A549 (cell line): ENCODE results near the gene MMP26. TPM values are rescaled to one million over a fixed set of nuclear protein-coding genes. Genes with fewer than 3 reads are reported as not detected.

ENCODE experiments used
- ATAC-seq, 2 experiments: fragments of 200-7000 bp in 1 of 2; fragments of >200 bp in 1 of 2; cut with Nextera tagmentation in 1 of 2; cut with Tn5 transposase in 1 of 2; 3 replicates each; pipeline versions ENCODE4 v1.8.0 to v1.9.1; 2018 to 2020; ENCODE audit warnings: mild to moderate bottlenecking in 1 of 2, moderate library complexity in 1 of 2
- CTCF ChIA-PET: fragments of 300-600 bp; sonication (Branson Sonifier 250); formaldehyde crosslinking; extraction: SDS; loops from one replicate; lab custom pipeline; 2021; ENCODE audit warnings: antibody characterized with exemption, inconsistent platforms; lab: Yijun Ruan, JAX
- POLR2A ChIA-PET: fragments of 350-600 bp; formaldehyde crosslinking; extraction: SDS; loops from one replicate; lab custom pipeline; 2021; ENCODE audit warnings: antibody characterized with exemption, inconsistent platforms; lab: Yijun Ruan, JAX
- DNase-seq, 2 experiments: peaks; one replicate each; pipeline versions ENCODE4 v3.0.0 to v3.0.0-alpha.2; 2011 to 2016; ENCODE audit warnings: low read depth in 1 of 2, low spot score in 1 of 2
- FAIRE-seq: peaks from 2 replicates; lab custom pipeline; 2011; peaks lifted over from hg19 to GRCh38; lab: Jason Lieb, UNC
- H3K27ac ChIP-seq, 2 experiments: fragments of >200 bp; sonication (Bioruptor Twin); formaldehyde crosslinking; 3 replicates each; pipeline ENCODE4 v1.5.1; 2016 to 2017
- H3K4me1 ChIP-seq: fragments of >200 bp; sonication (Bioruptor Twin); formaldehyde crosslinking; 3 replicates; pipeline ENCODE4 v1.6.1; 2016
- H3K4me2 ChIP-seq: fragments of >200 bp; sonication (Bioruptor Twin); formaldehyde crosslinking; 3 replicates; pipeline ENCODE4 v1.6.1; 2016
- H3K4me3 ChIP-seq: fragments of >200 bp; sonication (Bioruptor Twin); formaldehyde crosslinking; 3 replicates; pipeline ENCODE4 v1.5.1; 2016
- H3K9me3 ChIP-seq: fragments of >200 bp; sonication (Bioruptor Twin); formaldehyde crosslinking; 3 replicates; pipeline ENCODE4 v1.6.1; 2016
- ATOH8 ChIP-seq: fragments of 250-450 bp; sonication (Bioruptor Pico); IDR thresholded peaks from 2 replicates; pipeline ENCODE4 v1.5.0; 2020; ENCODE audit warnings: low read depth, mild to moderate bottlenecking, moderate library complexity
- CHD4 ChIP-seq: fragments of 200-600 bp; sonication (generic); IDR thresholded peaks from 2 replicates; pipeline ENCODE4 v1.6.1; 2016; ENCODE audit warnings: antibody characterized with exemption, mild to moderate bottlenecking, borderline replicate concordance
- EHF ChIP-seq: fragments of 250-450 bp; sonication (Bioruptor Pico); IDR thresholded peaks from 2 replicates; pipeline ENCODE4 v1.5.0; 2020; ENCODE audit warnings: mild to moderate bottlenecking
- EHMT2 ChIP-seq: fragments of 200-600 bp; sonication (generic); IDR thresholded peaks from 2 replicates; pipeline ENCODE4 v1.6.1; 2016; ENCODE audit warnings: antibody characterized with exemption, low read depth, mild to moderate bottlenecking, moderate library complexity
- ELK1 ChIP-seq: fragments of 150-350 bp; IDR thresholded peaks from 2 replicates; pipeline ENCODE4 v1.6.1; 2014; ENCODE audit warnings: low read depth, mild to moderate bottlenecking, low read length
- FOSL2 ChIP-seq, 2 experiments: fragments of 450-650 bp in 1 of 2; fragments of >200 bp in 1 of 2; sonication (Bioruptor Twin) in 1 of 2; formaldehyde crosslinking; IDR thresholded peaks; 2 replicates each; pipeline versions ENCODE4 v1.5.0 to v1.6.1; 2016 to 2020; ENCODE audit warnings: mild to moderate bottlenecking in 1 of 2, moderate library complexity in 1 of 2
- HMGXB4 ChIP-seq: fragments of 250-450 bp; sonication (Bioruptor Pico); IDR thresholded peaks from 2 replicates; pipeline ENCODE4 v1.5.0; 2021; ENCODE audit warnings: mild to moderate bottlenecking, moderate library complexity, borderline replicate concordance
- KDM1A ChIP-seq: fragments of 200-600 bp; sonication (generic); IDR thresholded peaks from 2 replicates; pipeline ENCODE4 v1.6.1; 2016; ENCODE audit warnings: low read depth, mild to moderate bottlenecking
- MAX ChIP-seq: IDR thresholded peaks from 2 replicates; pipeline ENCODE4 v1.6.1; 2012
- MYC ChIP-seq: IDR thresholded peaks from 2 replicates; pipeline ENCODE4 v1.6.1; 2012; ENCODE audit warnings: mild to moderate bottlenecking, inconsistent platforms, low read length, improper control_type of control experiment, borderline replicate concordance
- NPAS2 ChIP-seq: fragments of 250-450 bp; sonication (Bioruptor Pico); IDR thresholded peaks from 2 replicates; pipeline ENCODE4 v1.8.0; 2022; ENCODE audit warnings: mild to moderate bottlenecking, moderate library complexity, borderline replicate concordance
- POLR2AphosphoS2 ChIP-seq: conservative IDR thresholded peaks from 2 replicates; pipeline ENCODE4 v1.6.1; 2012; ENCODE audit warnings: low read length, improper control_type of control experiment, inconsistent platforms
- RCOR1 ChIP-seq: fragments of 150-350 bp; IDR thresholded peaks from 2 replicates; pipeline ENCODE4 v1.6.1; 2014; ENCODE audit warnings: antibody characterized with exemption, low read length, low read depth
- REST ChIP-seq: fragments of 200-600 bp; sonication (generic); IDR thresholded peaks from 2 replicates; pipeline ENCODE4 v1.6.1; 2016; ENCODE audit warnings: antibody characterized with exemption, mild to moderate bottlenecking, moderate library complexity
- RNF2 ChIP-seq: fragments of 200-600 bp; sonication (generic); IDR thresholded peaks from 2 replicates; pipeline ENCODE4 v1.6.1; 2016; ENCODE audit warnings: low read depth, mild to moderate bottlenecking, antibody characterized with exemption, moderate library complexity, borderline replicate concordance
- SREBF2 ChIP-seq: fragments of 450-650 bp; IDR thresholded peaks from 2 replicates; pipeline ENCODE4 v1.6.1; 2014; ENCODE audit warnings: mild to moderate bottlenecking, moderate library complexity
- TP53 ChIP-seq: fragments of 250-450 bp; sonication (Bioruptor Pico); IDR thresholded peaks from 2 replicates; pipeline ENCODE4 v1.5.0; 2021; ENCODE audit warnings: mild to moderate bottlenecking, moderate library complexity
- WGBS: methylation state at CpG from one replicate; pipeline ENCODE4 v1.1.6; 2017; ENCODE audit errors: missing lambda C conversion rate; 5-methylcytosine and 5-hydroxymethylcytosine counted together
- polyA plus RNA-seq, 4 experiments: library from polyadenylated mRNA; depleted of rRNA in 3 of 4; stranded (reverse); fragments of >200 nt; fragmentation: RNase III in 1 of 4; extraction: RNeasy Plus Mini Kit Qiagen cat#74134 plus additional on column Dnase treatment in 1 of 4; gene quantifications; 2 replicates in 3 of 4; 3 replicates in 1 of 4; pipeline ENCODE4 v1.2.3, GENCODE V29; 2011 to 2017

The MMP26 gene
- polyA plus RNA-seq, 2 of the 4 experiments (the other 2 are of a cell fraction): not detected

- TF ChIP-seq ELK1: no peak
- no peak for TF ChIP-seq HMGXB4
- no peak for TF ChIP-seq MYC
- no peak for TF ChIP-seq RNF2
- no peak for TF ChIP-seq NPAS2
- no peak for TF ChIP-seq CHD4
- no peak for TF ChIP-seq MAX
- no peak for TF ChIP-seq RCOR1
- no peak for TF ChIP-seq POLR2AphosphoS2
- TF ChIP-seq KDM1A: no peak
Observed at GRCh38 chr11:4665424-4665823, 39.2 kb upstream of the MMP26 start (continued).

- H3K4me2 ChIP-seq: no peak overlapping the region
- no peak for DNase-seq
- H3K4me1 ChIP-seq: no peaks in the 10 kb centered on the region; the same call in 2 of the 3 replicates
- H3K4me3 ChIP-seq: no peak overlapping the region
- TF ChIP-seq EHF (CRISPR knock-in tag) (no peak), EHMT2 (no peak), REST (no peak), TP53 (CRISPR knock-in tag) (no peak), FOSL2 (IDR thresholded peaks at IDR 0.05) (no peak), FOSL2 (CRISPR knock-in tag; IDR thresholded peaks at IDR 0.05) (no peak), SREBF2 (no peak), ATOH8 (CRISPR knock-in tag) (no peak)
- POLR2A ChIA-PET: no interaction called here
- no peak overlapping the region for H3K27ac ChIP-seq
- no peak for ATAC-seq
- no peak for FAIRE-seq
- CTCF ChIA-PET: no interaction called here
- H3K9me3 ChIP-seq: no peaks in the 10 kb centered on the region
- 8% methylated on average over 2 of the region's 2 CpGs for WGBS
Observed at GRCh38 chr11:4671741-4672140, 32.8 kb upstream of the MMP26 start.
